ENCODE measurements around the gene ATP6V0A4. TPM values are rescaled to one million over a fixed set of nuclear protein-coding genes. Genes with fewer than 3 reads are reported as not detected.
"Not testable (repeated sequence)": the region's sequence is repeated elsewhere in the genome, so short reads cannot be mapped to it uniquely, and the experiment has no call there.

ATP6V0A4 gene
- total RNA-seq, 2 donors from 2014 or later = not detected

DNA sequence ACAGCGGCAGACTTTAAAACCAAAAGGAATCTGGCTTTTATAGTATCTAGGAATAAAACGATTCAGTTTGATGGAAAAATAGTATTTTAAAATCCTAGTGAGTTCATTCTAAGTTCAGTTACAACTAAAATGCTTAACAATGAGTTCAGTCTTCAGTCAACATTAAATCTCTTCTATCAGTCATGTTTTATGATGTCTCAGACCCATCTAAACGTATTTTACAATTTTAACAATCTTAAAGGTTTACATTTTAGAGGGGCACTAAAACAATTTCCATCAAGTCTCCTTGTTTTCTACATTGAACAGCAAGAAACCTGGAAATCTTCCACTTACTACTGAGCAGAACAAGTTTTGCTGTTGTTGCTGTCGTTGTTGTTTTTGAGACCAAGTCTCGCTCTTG, 106.8 kb downstream of the ATP6V0A4 start:
- no peaks in the 10 kb centered on the region for H3K4me1 ChIP-seq
- TF ChIP-seq, protein P1, sequence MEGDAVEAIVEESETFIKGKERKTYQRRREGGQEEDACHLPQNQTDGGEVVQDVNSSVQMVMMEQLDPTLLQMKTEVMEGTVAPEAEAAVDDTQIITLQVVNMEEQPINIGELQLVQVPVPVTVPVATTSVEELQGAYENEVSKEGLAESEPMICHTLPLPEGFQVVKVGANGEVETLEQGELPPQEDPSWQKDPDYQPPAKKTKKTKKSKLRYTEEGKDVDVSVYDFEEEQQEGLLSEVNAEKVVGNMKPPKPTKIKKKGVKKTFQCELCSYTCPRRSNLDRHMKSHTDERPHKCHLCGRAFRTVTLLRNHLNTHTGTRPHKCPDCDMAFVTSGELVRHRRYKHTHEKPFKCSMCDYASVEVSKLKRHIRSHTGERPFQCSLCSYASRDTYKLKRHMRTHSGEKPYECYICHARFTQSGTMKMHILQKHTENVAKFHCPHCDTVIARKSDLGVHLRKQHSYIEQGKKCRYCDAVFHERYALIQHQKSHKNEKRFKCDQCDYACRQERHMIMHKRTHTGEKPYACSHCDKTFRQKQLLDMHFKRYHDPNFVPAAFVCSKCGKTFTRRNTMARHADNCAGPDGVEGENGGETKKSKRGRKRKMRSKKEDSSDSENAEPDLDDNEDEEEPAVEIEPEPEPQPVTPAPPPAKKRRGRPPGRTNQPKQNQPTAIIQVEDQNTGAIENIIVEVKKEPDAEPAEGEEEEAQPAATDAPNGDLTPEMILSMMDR (IDR thresholded peaks at IDR 0.05) = no peak
- DNase-seq = no peak
- no peaks in the 10 kb centered on the region for H3K9me3 ChIP-seq
- no peaks in the 10 kb centered on the region for H3K36me3 ChIP-seq
- H3K4me3 ChIP-seq = no peak overlapping the region
- H3K9ac ChIP-seq (ENCODE audit: low read depth in 2 of 2, low read length in 2 of 2) = no peak overlapping the region
- H3K27me3 ChIP-seq = no peaks in the 10 kb centered on the region
- H3K27ac ChIP-seq = no peak overlapping the region
- intact Hi-C loops (cut with DNase I) = no loop called here

DNA sequence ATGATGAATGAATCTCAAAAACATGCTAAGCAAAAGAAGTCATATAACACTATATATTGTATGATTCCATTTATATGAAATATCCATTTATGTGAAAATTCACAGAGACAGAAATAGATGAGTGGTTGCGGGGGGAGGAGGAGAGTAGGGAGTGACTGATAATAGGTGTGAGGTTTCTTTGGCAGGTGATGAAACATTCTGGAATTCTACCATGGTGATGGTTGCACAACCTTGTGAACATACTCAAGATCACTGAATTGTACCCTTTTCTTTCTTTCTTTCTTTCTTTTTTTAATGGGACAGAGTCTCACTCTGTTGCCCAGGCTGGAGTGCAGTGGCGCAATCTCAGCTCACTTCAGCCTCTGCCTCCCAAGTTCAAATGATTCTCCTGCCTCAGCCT, 107.5 kb downstream of the ATP6V0A4 start:
- Histone ChIP-seq H3K27me3 (no peaks in the 10 kb centered on the region), H3K36me3 (no peaks in the 10 kb centered on the region), H3K9ac (ENCODE audit: low read depth in 2 of 2, low read length in 2 of 2) (no peak overlapping the region), H3K27ac (no peak overlapping the region), H3K9me3 (no peaks in the 10 kb centered on the region), H3K4me3 (no peak overlapping the region), H3K4me1 (no peaks in the 10 kb centered on the region)
- DNase-seq = no peak
- intact Hi-C loops (cut with DNase I) = no loop called here
- TF ChIP-seq, protein P1 (IDR thresholded peaks at IDR 0.05) = no peak

DNA sequence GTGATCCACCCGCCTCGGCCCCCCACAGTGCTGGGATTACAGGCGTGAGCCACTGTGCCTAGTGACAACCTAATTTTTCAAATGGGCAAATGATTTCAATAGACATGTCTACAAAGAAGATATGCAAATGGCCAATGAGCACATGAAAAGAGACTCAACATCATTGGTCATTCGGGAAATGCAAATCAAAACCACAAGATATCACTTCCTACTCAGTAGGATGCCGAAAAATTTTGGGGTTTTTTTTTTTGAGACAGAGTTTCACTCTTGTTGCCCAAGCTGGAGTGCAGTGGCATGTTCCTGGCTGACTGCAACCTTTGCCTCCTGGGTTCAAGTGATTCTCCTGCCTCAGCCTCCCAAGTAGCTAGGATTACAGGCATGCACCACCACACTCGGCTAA, 110.0 kb downstream of the ATP6V0A4 start:
- H3K9ac ChIP-seq (ENCODE audit: low read depth in 2 of 2, low read length in 2 of 2); H3K4me1 ChIP-seq; H3K4me3 ChIP-seq; H3K9me3 ChIP-seq; H3K27ac ChIP-seq; H3K27me3 ChIP-seq; intact Hi-C loops (cut with DNase I); H3K36me3 ChIP-seq; DNase-seq: not testable (repeated sequence)

DNA sequence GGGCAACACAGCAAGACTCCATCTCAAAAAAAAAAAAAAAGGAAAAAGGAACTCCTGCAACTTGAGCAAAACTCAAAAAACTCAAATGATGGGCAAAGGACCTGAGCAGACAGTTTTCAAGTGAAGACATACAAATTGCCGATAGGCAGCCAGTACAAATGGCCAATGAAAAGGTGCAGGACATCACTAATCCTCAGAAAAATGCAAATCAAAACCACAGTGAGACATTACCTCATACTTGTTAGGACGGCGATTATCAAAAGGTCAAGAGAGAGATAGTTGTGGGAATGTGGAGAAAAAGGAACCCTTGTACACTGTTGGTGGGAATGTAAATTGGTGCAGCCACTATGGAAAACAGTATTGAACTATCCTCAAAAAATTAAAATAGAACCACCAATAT, 113.7 kb downstream of the ATP6V0A4 start:
- Histone ChIP-seq H3K27ac (no peak overlapping the region), H3K4me3 (no peak overlapping the region), H3K36me3 (no peaks in the 10 kb centered on the region), H3K27me3 (no peaks in the 10 kb centered on the region), H3K9ac (ENCODE audit: low read depth in 2 of 2, low read length in 2 of 2) (no peak overlapping the region), H3K4me1 (no peaks in the 10 kb centered on the region), H3K9me3 (no peaks in the 10 kb centered on the region)
- no peak for DNase-seq
- TF ChIP-seq, protein P1 (IDR thresholded peaks at IDR 0.05) = no peak
- intact Hi-C loops (cut with DNase I) = no loop called here

DNA sequence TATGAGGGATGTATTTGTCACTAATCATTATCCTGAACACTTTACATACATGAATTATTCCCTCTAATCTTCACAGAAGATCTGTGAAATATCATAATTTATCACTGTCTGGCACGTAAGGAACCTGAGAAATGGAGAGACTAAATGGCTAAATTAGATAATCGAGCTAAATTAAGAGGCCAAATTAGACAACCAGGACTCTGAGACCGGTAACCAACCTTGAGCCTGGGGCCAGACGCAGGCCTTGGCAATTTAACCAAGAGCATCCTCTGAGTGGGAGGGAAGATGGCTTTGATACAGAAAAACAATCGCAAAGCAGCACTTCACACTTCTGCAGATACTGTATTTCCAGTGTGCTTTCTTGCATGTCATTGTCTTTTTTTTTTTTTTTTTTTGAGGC, 118.2 kb downstream of the ATP6V0A4 start:
- TF ChIP-seq, protein P1 (IDR thresholded peaks at IDR 0.05) = no peak
- no peaks in the 10 kb centered on the region for H3K36me3 ChIP-seq
- intact Hi-C loops (cut with DNase I) = no loop called here

DNA sequence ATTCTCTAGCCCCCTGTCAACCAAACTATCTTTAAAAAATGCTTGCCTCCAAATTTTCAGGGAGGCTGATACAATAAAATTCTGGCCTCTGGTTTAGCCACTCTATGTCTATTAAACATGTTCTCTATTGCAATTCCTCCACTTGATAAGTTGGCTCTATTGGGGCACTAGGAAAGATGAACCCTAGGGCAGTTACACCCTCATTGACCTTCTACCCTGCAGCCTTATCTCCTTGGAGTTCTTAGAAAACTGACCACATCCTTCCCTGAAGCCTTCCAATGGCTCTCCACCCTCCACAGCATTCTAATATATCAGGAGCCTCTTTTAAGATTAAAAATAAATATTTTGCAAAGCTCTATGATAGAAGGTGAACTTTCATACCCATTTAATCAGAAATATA, 127.4 kb downstream of the ATP6V0A4 start:
- Histone ChIP-seq H3K27me3 (no peaks in the 10 kb centered on the region), H3K4me3 (no peak overlapping the region), H3K27ac (no peak overlapping the region), H3K4me1 (no peaks in the 10 kb centered on the region), H3K9ac (ENCODE audit: low read depth in 2 of 2, low read length in 2 of 2) (no peak overlapping the region), H3K9me3 (no peaks in the 10 kb centered on the region), H3K36me3 (no peaks in the 10 kb centered on the region)
- intact Hi-C loops (cut with DNase I) = no loop called here
- TF ChIP-seq, protein P1 (IDR thresholded peaks at IDR 0.05) = no peak
- no peak for DNase-seq

More for the DNA sequence above, 118.2 kb downstream of the ATP6V0A4 start:
- DNase-seq = no peak
- no peaks in the 10 kb centered on the region for H3K4me1 ChIP-seq
- H3K9ac ChIP-seq (ENCODE audit: low read depth in 2 of 2, low read length in 2 of 2) = no peak overlapping the region
- H3K4me3 ChIP-seq = no peak overlapping the region
- H3K9me3 ChIP-seq = no peaks in the 10 kb centered on the region
- no peak overlapping the region for H3K27ac ChIP-seq
- H3K27me3 ChIP-seq = no peaks in the 10 kb centered on the region
